ENCODE data around the gene CDH23.

CDH23 gene

DNA sequence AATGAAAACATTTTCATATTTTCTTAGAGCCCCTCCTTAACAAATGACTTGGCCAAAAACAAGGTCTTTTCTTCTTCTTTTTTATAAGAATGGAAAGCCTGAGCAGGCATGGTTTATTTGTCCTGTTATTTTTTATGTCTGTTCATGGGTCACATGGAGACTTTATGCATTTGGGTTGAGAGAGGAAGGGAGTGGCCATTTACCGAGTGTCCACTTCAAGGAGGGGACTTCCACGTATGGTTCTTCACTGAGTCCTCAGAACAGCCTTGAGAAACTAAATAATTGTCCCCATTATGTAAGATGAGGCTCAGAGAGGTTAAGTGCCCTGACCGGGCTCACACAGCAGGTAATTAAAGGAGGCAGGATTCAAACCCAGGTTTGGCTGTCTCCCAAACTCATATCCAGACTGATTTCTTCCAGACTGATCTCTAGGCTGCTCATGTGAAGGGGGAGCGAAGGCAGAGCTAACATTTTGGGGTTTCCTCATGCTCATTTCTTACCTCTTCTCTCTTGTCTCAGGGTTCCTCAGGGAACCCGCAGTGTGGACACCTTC is 82.2 kb downstream of the CDH23 start:
- Histone ChIP-seq H3K4me3 (replicated peaks; ENCODE audit: low read depth, low read length) (no peak overlapping the region), H3K36me3 (ENCODE audit: control insufficient read depth, insufficient read depth, low read length) (no peaks in the 10 kb centered on the region), H3K27me3 (replicated peaks; ENCODE audit: control insufficient read depth, insufficient read depth, low read length) (peaks cover 7% of the 10 kb centered on the region)
- DNase-seq (ENCODE audit: extremely low read depth, insufficient read length) = no peak
- TF ChIP-seq, protein P1, sequence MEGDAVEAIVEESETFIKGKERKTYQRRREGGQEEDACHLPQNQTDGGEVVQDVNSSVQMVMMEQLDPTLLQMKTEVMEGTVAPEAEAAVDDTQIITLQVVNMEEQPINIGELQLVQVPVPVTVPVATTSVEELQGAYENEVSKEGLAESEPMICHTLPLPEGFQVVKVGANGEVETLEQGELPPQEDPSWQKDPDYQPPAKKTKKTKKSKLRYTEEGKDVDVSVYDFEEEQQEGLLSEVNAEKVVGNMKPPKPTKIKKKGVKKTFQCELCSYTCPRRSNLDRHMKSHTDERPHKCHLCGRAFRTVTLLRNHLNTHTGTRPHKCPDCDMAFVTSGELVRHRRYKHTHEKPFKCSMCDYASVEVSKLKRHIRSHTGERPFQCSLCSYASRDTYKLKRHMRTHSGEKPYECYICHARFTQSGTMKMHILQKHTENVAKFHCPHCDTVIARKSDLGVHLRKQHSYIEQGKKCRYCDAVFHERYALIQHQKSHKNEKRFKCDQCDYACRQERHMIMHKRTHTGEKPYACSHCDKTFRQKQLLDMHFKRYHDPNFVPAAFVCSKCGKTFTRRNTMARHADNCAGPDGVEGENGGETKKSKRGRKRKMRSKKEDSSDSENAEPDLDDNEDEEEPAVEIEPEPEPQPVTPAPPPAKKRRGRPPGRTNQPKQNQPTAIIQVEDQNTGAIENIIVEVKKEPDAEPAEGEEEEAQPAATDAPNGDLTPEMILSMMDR (IDR thresholded peaks at IDR 0.05; ENCODE audit: insufficient read depth, low read length, poor library complexity, severe bottlenecking) = no peak

DNA sequence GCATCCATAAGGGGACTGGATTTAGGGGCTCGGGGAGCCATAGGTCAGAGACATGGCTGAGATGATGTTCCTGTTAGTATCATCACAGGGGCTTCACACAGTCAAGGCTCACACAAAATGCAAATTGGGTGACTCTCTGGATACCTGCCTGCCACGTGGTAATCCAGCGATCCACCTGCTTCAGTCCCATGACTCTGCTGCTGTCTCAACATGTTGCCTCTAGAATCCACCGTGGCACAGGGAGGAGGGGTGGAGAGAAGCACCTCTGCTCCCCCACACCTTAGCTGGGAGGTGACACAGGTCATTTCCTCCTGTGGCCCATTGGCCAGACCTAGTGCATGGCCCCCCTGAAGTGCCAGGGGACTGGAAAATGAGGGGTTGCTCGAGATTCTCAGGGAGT is 83.1 kb downstream of the CDH23 start:
- Histone ChIP-seq H3K36me3 (ENCODE audit: control insufficient read depth, insufficient read depth, low read length) (no peaks in the 10 kb centered on the region), H3K4me3 (replicated peaks; ENCODE audit: low read depth, low read length) (no peak overlapping the region), H3K27me3 (replicated peaks; ENCODE audit: control insufficient read depth, insufficient read depth, low read length) (peaks cover 5% of the 10 kb centered on the region)
- no peak for DNase-seq (ENCODE audit: extremely low read depth, insufficient read length)
- TF ChIP-seq, protein P1 (IDR thresholded peaks at IDR 0.05; ENCODE audit: insufficient read depth, low read length, poor library complexity, severe bottlenecking) = no peak

DNA sequence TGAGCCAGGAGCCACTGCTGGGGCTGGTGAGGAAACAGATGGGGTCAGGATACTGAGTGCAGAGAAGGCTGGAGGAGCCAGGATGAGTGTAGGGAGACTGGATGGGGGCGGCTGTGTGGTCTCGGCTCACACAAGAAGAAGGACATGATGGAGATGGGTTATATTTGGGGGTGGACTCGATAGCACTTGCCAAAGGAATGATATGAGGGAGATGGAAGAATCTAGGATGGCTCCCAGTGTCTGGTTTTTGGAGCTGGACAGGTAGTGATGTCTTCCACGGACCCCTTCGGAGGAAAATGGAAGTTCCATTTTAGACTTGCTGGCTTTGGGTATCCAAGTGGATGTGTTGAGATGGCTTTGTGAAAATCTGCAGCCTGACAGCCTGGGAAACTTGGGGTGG is 83.9 kb downstream of the CDH23 start:
- TF ChIP-seq, protein P1 (IDR thresholded peaks at IDR 0.05; ENCODE audit: insufficient read depth, low read length, poor library complexity, severe bottlenecking) = no peak
- DNase-seq (ENCODE audit: extremely low read depth, insufficient read length) = no peak
- H3K36me3 ChIP-seq (ENCODE audit: control insufficient read depth, insufficient read depth, low read length) = no peaks in the 10 kb centered on the region
- no peak overlapping the region for H3K4me3 ChIP-seq (replicated peaks; ENCODE audit: low read depth, low read length)
- H3K27me3 ChIP-seq (replicated peaks; ENCODE audit: control insufficient read depth, insufficient read depth, low read length) = peaks cover 5% of the 10 kb centered on the region

DNA sequence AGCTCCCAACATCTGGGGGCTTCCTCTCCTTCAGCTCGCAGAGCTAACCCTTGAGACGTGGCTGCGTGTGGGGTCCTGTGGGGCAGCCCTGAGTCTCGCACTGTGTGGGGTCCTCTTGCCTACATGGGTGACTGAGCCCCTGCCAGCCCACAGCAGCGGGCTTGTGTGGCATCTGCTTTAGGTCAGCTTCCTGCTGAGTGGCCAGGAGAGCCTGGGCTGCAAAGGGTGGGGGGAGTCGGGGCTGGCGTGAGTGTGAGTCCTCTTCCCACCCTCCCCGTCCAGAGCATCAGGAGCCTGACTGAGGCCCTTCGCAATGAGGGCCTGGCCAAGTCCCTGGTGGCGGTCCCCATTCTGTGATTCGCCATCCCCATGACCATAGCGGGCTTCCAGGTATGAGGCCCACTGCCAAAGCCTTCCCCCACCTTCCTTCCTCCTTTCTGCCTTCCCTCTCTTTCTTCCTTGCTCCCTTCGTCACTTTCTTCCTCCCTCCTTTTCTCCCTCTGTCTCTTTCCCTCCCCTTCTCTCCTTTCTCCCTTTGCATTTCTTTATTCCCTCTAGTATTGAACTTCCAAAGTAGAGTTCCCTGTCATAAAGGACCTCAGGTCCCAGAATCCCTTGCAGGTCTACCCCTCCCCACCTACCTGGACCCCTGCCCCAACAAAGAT is 85.2 kb downstream of the CDH23 start:
- Histone ChIP-seq H3K36me3 (ENCODE audit: control insufficient read depth, insufficient read depth, low read length) (no peaks in the 10 kb centered on the region), H3K27me3 (replicated peaks; ENCODE audit: control insufficient read depth, insufficient read depth, low read length) (peaks cover 5% of the 10 kb centered on the region), H3K4me3 (replicated peaks; ENCODE audit: low read depth, low read length) (no peak overlapping the region)
- TF ChIP-seq, protein P1 (IDR thresholded peaks at IDR 0.05; ENCODE audit: insufficient read depth, low read length, poor library complexity, severe bottlenecking) = no peak
- no peak for DNase-seq (ENCODE audit: extremely low read depth, insufficient read length)

DNA sequence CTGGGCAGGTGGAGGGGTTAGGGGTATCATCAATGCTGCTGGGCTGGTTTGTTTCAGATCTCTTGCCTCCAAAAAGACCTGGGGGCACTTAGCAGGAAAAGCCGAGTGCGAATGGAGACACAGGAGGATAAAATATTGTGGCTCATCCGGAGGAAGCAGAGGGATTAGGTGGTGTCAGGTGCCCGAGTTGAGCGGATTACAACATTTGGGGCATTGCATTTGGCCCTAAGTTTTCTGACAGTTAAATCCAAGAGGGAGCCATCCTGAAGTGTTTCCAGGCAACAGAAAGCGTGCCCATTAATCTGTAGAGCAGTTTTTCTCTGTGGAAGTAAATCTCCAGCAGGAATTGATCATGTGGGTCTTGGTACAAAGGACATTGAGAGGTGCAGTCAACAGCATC is 85.9 kb downstream of the CDH23 start:
- TF ChIP-seq, protein P1 (IDR thresholded peaks at IDR 0.05; ENCODE audit: insufficient read depth, low read length, poor library complexity, severe bottlenecking) = no peak
- no peaks in the 10 kb centered on the region for H3K36me3 ChIP-seq (ENCODE audit: control insufficient read depth, insufficient read depth, low read length)
- H3K27me3 ChIP-seq (replicated peaks; ENCODE audit: control insufficient read depth, insufficient read depth, low read length) = peaks cover 5% of the 10 kb centered on the region
- DNase-seq (ENCODE audit: extremely low read depth, insufficient read length) = no peak
- no peak overlapping the region for H3K4me3 ChIP-seq (replicated peaks; ENCODE audit: low read depth, low read length)
